ENCODE data around the gene AFAP1.

DNA sequence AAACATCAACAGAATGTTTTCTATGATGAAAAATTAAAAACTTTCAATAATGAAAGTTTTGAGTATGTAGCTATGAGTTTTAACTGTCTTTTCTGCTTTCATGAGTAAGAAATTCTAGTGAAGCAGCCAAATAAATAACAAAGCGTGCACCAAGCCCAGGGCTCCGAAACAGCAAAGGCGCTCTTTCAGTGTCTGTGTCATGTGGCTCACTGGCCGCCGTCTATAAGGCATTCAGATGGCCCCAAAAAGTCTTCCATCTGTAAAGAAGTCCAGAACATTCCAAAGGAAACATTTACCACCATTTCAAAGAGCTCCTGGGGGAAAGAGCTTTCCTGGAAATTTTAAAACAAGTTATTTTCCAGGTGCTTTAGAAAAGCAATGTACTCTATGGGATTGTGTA lies 139.9 kb downstream of the AFAP1 start:
- TF ChIP-seq, protein P1, sequence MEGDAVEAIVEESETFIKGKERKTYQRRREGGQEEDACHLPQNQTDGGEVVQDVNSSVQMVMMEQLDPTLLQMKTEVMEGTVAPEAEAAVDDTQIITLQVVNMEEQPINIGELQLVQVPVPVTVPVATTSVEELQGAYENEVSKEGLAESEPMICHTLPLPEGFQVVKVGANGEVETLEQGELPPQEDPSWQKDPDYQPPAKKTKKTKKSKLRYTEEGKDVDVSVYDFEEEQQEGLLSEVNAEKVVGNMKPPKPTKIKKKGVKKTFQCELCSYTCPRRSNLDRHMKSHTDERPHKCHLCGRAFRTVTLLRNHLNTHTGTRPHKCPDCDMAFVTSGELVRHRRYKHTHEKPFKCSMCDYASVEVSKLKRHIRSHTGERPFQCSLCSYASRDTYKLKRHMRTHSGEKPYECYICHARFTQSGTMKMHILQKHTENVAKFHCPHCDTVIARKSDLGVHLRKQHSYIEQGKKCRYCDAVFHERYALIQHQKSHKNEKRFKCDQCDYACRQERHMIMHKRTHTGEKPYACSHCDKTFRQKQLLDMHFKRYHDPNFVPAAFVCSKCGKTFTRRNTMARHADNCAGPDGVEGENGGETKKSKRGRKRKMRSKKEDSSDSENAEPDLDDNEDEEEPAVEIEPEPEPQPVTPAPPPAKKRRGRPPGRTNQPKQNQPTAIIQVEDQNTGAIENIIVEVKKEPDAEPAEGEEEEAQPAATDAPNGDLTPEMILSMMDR (IDR thresholded peaks at IDR 0.05; ENCODE audit: extremely low read depth in 1 of 2, insufficient read depth in 1 of 2, low read depth in 1 of 2, low read length in 2 of 2) = no peak
- TF ChIP-seq GATA2 (IDR thresholded peaks at IDR 0.05; ENCODE audit: insufficient read depth, insufficient read length, low read depth, low read length) (no peak), EZH2 (IDR thresholded peaks at IDR 0.05; ENCODE audit: borderline replicate concordance, low read depth, low read length, severe bottlenecking) (no peak), POLR2A (IDR thresholded peaks at IDR 0.05; ENCODE audit: low read depth, low read length) (no peak), POLR2AphosphoS5 (IDR thresholded peaks at IDR 0.05; ENCODE audit: insufficient read depth, low read depth, low read length) (no peak), MYC (IDR thresholded peaks at IDR 0.05; ENCODE audit: low read depth, low read length) (no peak), JUN (IDR thresholded peaks at IDR 0.05; ENCODE audit: borderline replicate concordance, insufficient read depth, insufficient read length, low read depth) (no peak)
- TF ChIP-seq, protein P2, sequence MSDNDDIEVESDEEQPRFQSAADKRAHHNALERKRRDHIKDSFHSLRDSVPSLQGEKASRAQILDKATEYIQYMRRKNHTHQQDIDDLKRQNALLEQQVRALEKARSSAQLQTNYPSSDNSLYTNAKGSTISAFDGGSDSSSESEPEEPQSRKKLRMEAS (IDR thresholded peaks at IDR 0.05; ENCODE audit: insufficient read depth, insufficient read length) = no peak
